K562 (cell line): ENCODE data around the gene LRP1. TPM values are rescaled to one million over a fixed set of nuclear protein-coding genes. Genes with fewer than 3 reads are reported as not detected.
A peak's percentile ranks its signal among the peaks of the same experiment; 100 is the strongest.

Experiments
- ATAC-seq: fragments of 200-7000 bp; cut with Tn5 transposase; 3 replicates; pipeline ENCODE4 v1.9.1; 2020; ENCODE audit warnings: moderate library complexity
- BruUV-seq: library from RNA; stranded (reverse); fragments of 400-500 nt; replicated peaks from 2 replicates; lab custom pipeline; 2021; lab: Mats Ljungman, UMichigan
- CTCF ChIA-PET: fragments of 300-600 bp; formaldehyde crosslinking; extraction: SDS; loops from one replicate; lab custom pipeline; 2021; ENCODE audit warnings: low intra/inter-chr PET ratio; lab: Yijun Ruan, JAX
- POLR2A ChIA-PET: fragments of 300-600, 350-650 bp; sonication (Branson Sonifier 250); formaldehyde crosslinking; extraction: SDS; loops from one replicate; lab custom pipeline; 2021; ENCODE audit warnings: antibody characterized with exemption, inconsistent platforms; lab: Yijun Ruan, JAX
- DNase-seq, 4 experiments: peaks; one replicate each; pipeline versions ENCODE4 v3.0.0 to v3.0.0-alpha.2; 2011 to 2018; ENCODE audit warnings: low spot score in 3 of 4, mixed read lengths in 3 of 4; ENCODE audit errors: extremely low read depth in 1 of 4
- FAIRE-seq: peaks from 2 replicates; lab custom pipeline; 2011; peaks lifted over from hg19 to GRCh38; lab: Jason Lieb, UNC
- H2AFZ ChIP-seq: 2 replicates; pipeline ENCODE4 v1.6.0; 2011; ENCODE audit warnings: low read depth, low read length, control low read depth, inconsistent platforms
- H3K27ac ChIP-seq: fragments of 200-600 bp; 3 replicates; pipeline ENCODE4 v1.8.0; 2011; ENCODE audit warnings: low read depth, mild to moderate bottlenecking, control low read depth, inconsistent platforms, low read length, moderate library complexity, mixed read lengths; ENCODE audit errors: extremely low read depth
- H3K27me3 ChIP-seq, 2 experiments: fragments of 300-600 bp in 1 of 2; 2 replicates in 1 of 2; 3 replicates in 1 of 2; pipeline versions ENCODE4 v1.6.0 to v1.8.0; 2011; ENCODE audit warnings: inconsistent platforms in 2 of 2, low read length in 2 of 2, mild to moderate bottlenecking in 1 of 2, mixed read lengths in 1 of 2, moderate library complexity in 1 of 2; ENCODE audit not compliant: control insufficient read depth in 2 of 2, insufficient read depth in 2 of 2
- H3K36me3 ChIP-seq: fragments of 300-600 bp; 3 replicates; pipeline ENCODE4 v1.8.0; 2011; ENCODE audit warnings: mild to moderate bottlenecking, low read length, inconsistent platforms; ENCODE audit not compliant: control insufficient read depth, insufficient read depth
- H3K4me1 ChIP-seq, 2 experiments: fragments of 200-600 bp in 1 of 2; replicated peaks in 1 of 2; 2 replicates in 1 of 2; 3 replicates in 1 of 2; pipeline versions ENCODE4 v1.5.1 to v1.8.0; 2011; ENCODE audit warnings: inconsistent platforms in 2 of 2, low read length in 2 of 2, mild to moderate bottlenecking in 1 of 2, mixed read lengths in 1 of 2, moderate library complexity in 1 of 2; ENCODE audit not compliant: control insufficient read depth in 2 of 2, insufficient read depth in 2 of 2
- H3K4me2 ChIP-seq: 2 replicates; pipeline ENCODE4 v1.6.1; 2011; ENCODE audit warnings: low read length, control low read depth, inconsistent platforms, mixed read lengths; ENCODE audit not compliant: insufficient read depth
- H3K4me3 ChIP-seq: fragments of 200-600 bp; sonication (generic), shearing (Covaris generic); 2 replicates; pipeline ENCODE4 v1.5.1; 2016; ENCODE audit warnings: control low read depth, inconsistent platforms
- H3K79me2 ChIP-seq: fragments of 200-600 bp; 3 replicates; pipeline ENCODE4 v1.8.0; 2011; ENCODE audit warnings: low read length, inconsistent platforms; ENCODE audit not compliant: control insufficient read depth, insufficient read depth
- H3K9ac ChIP-seq, 2 experiments: 2 replicates each; pipeline versions ENCODE4 v1.6.0 to v1.6.1; 2011; ENCODE audit warnings: low read depth in 2 of 2, low read length in 2 of 2, control low read depth in 1 of 2, inconsistent platforms in 1 of 2, mild to moderate bottlenecking in 1 of 2, mixed read lengths in 1 of 2; ENCODE audit not compliant: insufficient read depth in 1 of 2
- H3K9me1 ChIP-seq: one replicate; pipeline ENCODE4 v1.6.0; 2011; ENCODE audit warnings: inconsistent platforms, mild to moderate bottlenecking, low read length, moderate library complexity; ENCODE audit not compliant: control insufficient read depth, insufficient read depth
- H3K9me3 ChIP-seq: replicated peaks from 2 replicates; pipeline ENCODE4 v1.5.1; 2011; ENCODE audit warnings: low read depth, low read length, inconsistent platforms; ENCODE audit not compliant: control insufficient read depth, insufficient read depth
- H4K20me1 ChIP-seq: replicated peaks from 2 replicates; pipeline ENCODE4 v1.6.1; 2011; ENCODE audit warnings: low read length, inconsistent platforms, mixed read lengths; ENCODE audit not compliant: control insufficient read depth, insufficient read depth
- DIDO1 ChIP-seq: fragments of 450-650 bp; IDR thresholded peaks from 2 replicates; pipeline ENCODE4 v1.6.1; 2016; ENCODE audit warnings: low read depth, missing biosample characterization, missing genetic modification characterization
- GABPB1 ChIP-seq: sonication (generic); formaldehyde crosslinking; IDR thresholded peaks from 2 replicates; pipeline ENCODE4 v1.8.0; 2022; ENCODE audit warnings: mild to moderate bottlenecking, missing genetic modification reagents
- HES1 ChIP-seq: fragments of 450-650 bp; IDR thresholded peaks from 2 replicates; pipeline ENCODE4 v1.6.1; 2016; ENCODE audit warnings: low read depth, mild to moderate bottlenecking, moderate library complexity
- POLR3G ChIP-seq: IDR thresholded peaks from 2 replicates; pipeline ENCODE4 v1.6.1; 2011; ENCODE audit not compliant: insufficient read length, insufficient replicate concordance; ENCODE audit errors: extremely low read depth
- TEAD1 ChIP-seq, 2 experiments: fragments of 450-650 bp in 1 of 2; sonication (generic) in 1 of 2; formaldehyde crosslinking; IDR thresholded peaks; 2 replicates each; pipeline versions ENCODE4 v1.4.0 to v1.8.0; 2020 to 2022; ENCODE audit warnings: mild to moderate bottlenecking in 2 of 2, missing genetic modification reagents in 1 of 2
- VEZF1 ChIP-seq: fragments of 200-800 bp; sonication (Bioruptor generic); IDR thresholded peaks from 2 replicates; pipeline ENCODE4 v1.6.1; 2017; ENCODE audit warnings: missing genetic modification characterization, missing compliant biosample characterization
- WGBS: fragments of 100-300 bp; shearing (Covaris generic); methylation state at CpG from one replicate; pipeline ENCODE4 v1.1.6; 2016; ENCODE audit warnings: low coverage, mixed read lengths; ENCODE audit not compliant: insufficient coverage; ENCODE audit errors: missing lambda C conversion rate; 5-methylcytosine and 5-hydroxymethylcytosine counted together
- in situ Hi-C: fragments of 300-500 bp; cut with MboI; formaldehyde crosslinking; loops from 4 replicates; pipeline ENCODE4 v1.15.0; 2018; ENCODE audit warnings: inconsistent platforms, mixed read lengths
- intact Hi-C: fragments of 100-400 bp; cut with micrococcal nuclease; formaldehyde crosslinking; loops from 2 replicates; pipeline ENCODE4 v1.14.2; 2022
- polyA plus RNA-seq, 8 experiments: library from polyadenylated mRNA; depleted of rRNA in 4 of 8; stranded (reverse) in 5 of 8; unstranded in 3 of 8; fragments of >200 nt; fragmentation: Nextera tagmentation in 2 of 8; fragmentation: Illumina TruSeq in 1 of 8; extraction: Ambion mirVana in 2 of 8; extraction: Trizol in 1 of 8; gene quantifications; 2 replicates each; pipeline versions ENCODE4 v1.2.1 to v1.2.3, GENCODE V29; 2011 to 2014; ENCODE audit warnings: inconsistent platforms in 1 of 8, missing spikeins in 1 of 8
- total RNA-seq, 7 experiments: library from RNA; depleted of rRNA in 6 of 7; stranded (reverse); fragments of >200 nt in 6 of 7; fragmentation: Illumina TruSeq in 2 of 7; extraction: Trizol in 2 of 7; gene quantifications; 2 replicates each; pipeline versions ENCODE4 v1.2.1 to v1.2.3, GENCODE V29; 2011 to 2021; ENCODE audit warnings: low replicate concordance in 1 of 7

Gene LRP1
- total and polyA plus RNA-seq, 9 of the 15 experiments (the other 6 are each of a cell fraction or from before 2014, with no cell fraction given): 0.04 to 0.64 (median 0.19) TPM; not detected in 2

- BruUV-seq: no TSS peak
- intact Hi-C loops: loop anchor here (1.0 kb wide), 1 partner anchor 24 kb away; no protein-coding TSS in a partner anchor
- Histone ChIP-seq H3K4me3 (no peak overlapping the region), H3K27me3 (no peaks in the 10 kb centered on the region; a peak in 1 of 5 replicates), H3K36me3 (peaks cover 67% of the 10 kb centered on the region), H2AFZ (no peak overlapping the region), H3K4me2 (peak overlapping the region; percentile 49; the same call in 1 of the 2 replicates), H3K27ac (no peak overlapping the region; the same call in 2 of the 3 replicates), H3K9me3 (no peaks in the 10 kb centered on the region), H4K20me1 (peaks cover 5% of the 10 kb centered on the region), H3K4me1 (peaks cover 41 to 72% of the 10 kb centered on the region in 2 experiments), H3K79me2 (peaks cover 38% of the 10 kb centered on the region), H3K9me1 (no peaks in the 10 kb centered on the region), H3K9ac (peak overlapping the region in 1 of 2 experiments; percentile 71; a peak in 1 of 4 replicates)
- TF ChIP-seq POLR3G: no peak
- TF ChIP-seq TEAD1 (CRISPR knock-in tag; IDR thresholded peaks at IDR 0.05): peak in 1 of 2 experiments; percentile 46; a peak in 1 of 4 replicates
- peak; percentile 69 for TF ChIP-seq VEZF1 (CRISPR knock-in tag)
- no peak for TF ChIP-seq GABPB1
- no peak for TF ChIP-seq HES1
- TF ChIP-seq DIDO1 (tag): no peak
- ChIA-PET CTCF (interaction anchor here (3.0 kb wide), 1 partner anchor 24 kb away, joined by 27 read pairs; no protein-coding TSS in a partner anchor), POLR2A (interaction anchor here (0.6 to 6.0 kb wide), 8 partner anchors 8 to 134 kb away, joined by 3 to 44 read pairs (median 4); partner anchors contain the start of genes NEMP1 and STAT6)
- DNase-seq: peak in 1 of 4 experiments; percentile 43
- in situ Hi-C loops: no loop called here
- WGBS: 80% methylated on average over 4 of the region's 4 CpGs
- no peak for ATAC-seq
- no peak for FAIRE-seq
Observed at GRCh38 chr12:57092876-57093414, 35.3 kb upstream of the LRP1 start.
